Liver (tissue), 3 donors: Measurements from ENCODE around the gene BMAL1.

Experiments
- EGR1 ChIP-seq, 2 donors: IDR thresholded peaks; 2 replicates each; pipeline ENCODE4 v1.6.1; 2016 to 2018; ENCODE audit warnings: antibody characterized with exemption in 2 of 2, low read depth in 2 of 2
- FOXA2 ChIP-seq: IDR thresholded peaks from 2 replicates; pipeline ENCODE4 v1.6.1; 2016; ENCODE audit warnings: antibody characterized with exemption
- GABPA ChIP-seq, 2 donors: IDR thresholded peaks in 1 of 2; conservative IDR thresholded peaks in 1 of 2; 2 replicates each; pipeline ENCODE4 v1.6.1; 2016; ENCODE audit warnings: antibody characterized with exemption in 2 of 2, mild to moderate bottlenecking in 1 of 2, moderate library complexity in 1 of 2
- JUND ChIP-seq, 2 donors: IDR thresholded peaks; 2 replicates each; pipeline ENCODE4 v1.6.1; 2016; ENCODE audit warnings: antibody characterized with exemption in 2 of 2
- NR2F2 ChIP-seq: IDR thresholded peaks from 2 replicates; pipeline ENCODE4 v1.6.1; 2016; ENCODE audit warnings: antibody characterized with exemption
- RAD21 ChIP-seq, 2 donors: IDR thresholded peaks; 2 replicates each; pipeline ENCODE4 v1.6.1; 2016; ENCODE audit warnings: antibody characterized with exemption in 2 of 2, mild to moderate bottlenecking in 2 of 2
- RXRA ChIP-seq, 2 donors: IDR thresholded peaks; 2 replicates each; pipeline ENCODE4 v1.6.1; 2017 to 2018; ENCODE audit warnings: antibody characterized with exemption in 2 of 2, mild to moderate bottlenecking in 1 of 2
- SP1 ChIP-seq: IDR thresholded peaks from 2 replicates; pipeline ENCODE4 v1.6.1; 2018; ENCODE audit warnings: antibody characterized with exemption, mild to moderate bottlenecking
- TAF1 ChIP-seq: conservative IDR thresholded peaks from 2 replicates; pipeline ENCODE4 v1.6.1; 2016; ENCODE audit warnings: antibody characterized with exemption, mild to moderate bottlenecking
- YY1 ChIP-seq: IDR thresholded peaks from 2 replicates; pipeline ENCODE4 v1.6.1; 2016; ENCODE audit warnings: antibody characterized with exemption, mild to moderate bottlenecking
- TF ChIP-seq, protein P1 (sequence below): fragments of 150-350 bp; IDR thresholded peaks from 2 replicates; pipeline ENCODE4 v1.5.1; 2017; ENCODE audit warnings: improper control_type of control experiment, low read depth, low read length; ENCODE audit not compliant: missing input control
- TF ChIP-seq, protein P2 (sequence below): IDR thresholded peaks from 2 replicates; pipeline ENCODE4 v1.6.1; 2016; ENCODE audit warnings: antibody characterized with exemption
- TF ChIP-seq, protein P3 (sequence below): IDR thresholded peaks from 2 replicates; pipeline ENCODE4 v1.6.1; 2016; ENCODE audit warnings: antibody characterized with exemption, mild to moderate bottlenecking
- TF ChIP-seq, protein P4 (sequence below): IDR thresholded peaks from 2 replicates; pipeline ENCODE4 v1.6.1; 2016; ENCODE audit warnings: antibody characterized with exemption
- donor health status: healthy.
- donor health status: healthy.

DNA sequence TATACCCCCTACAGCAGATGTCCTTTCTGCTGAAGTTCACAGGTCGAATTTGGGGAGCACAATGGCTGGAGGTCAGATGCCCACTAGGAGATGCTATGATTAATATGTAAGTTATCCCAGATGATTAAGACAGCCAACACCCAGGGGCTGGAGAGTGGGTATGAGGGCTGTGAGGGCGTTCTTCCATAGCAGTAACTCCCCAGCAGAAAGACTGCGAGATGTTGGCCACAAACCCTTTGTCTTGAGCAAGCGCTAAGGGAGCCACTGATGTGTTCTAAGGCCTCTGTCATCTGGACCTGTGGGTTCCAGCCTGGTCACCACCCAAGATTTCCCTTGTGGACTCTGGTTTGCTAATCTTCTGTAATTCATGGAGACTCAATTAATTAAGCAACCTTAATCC lies 77.6 kb downstream of the BMAL1 start:
- TF ChIP-seq, protein P1, sequence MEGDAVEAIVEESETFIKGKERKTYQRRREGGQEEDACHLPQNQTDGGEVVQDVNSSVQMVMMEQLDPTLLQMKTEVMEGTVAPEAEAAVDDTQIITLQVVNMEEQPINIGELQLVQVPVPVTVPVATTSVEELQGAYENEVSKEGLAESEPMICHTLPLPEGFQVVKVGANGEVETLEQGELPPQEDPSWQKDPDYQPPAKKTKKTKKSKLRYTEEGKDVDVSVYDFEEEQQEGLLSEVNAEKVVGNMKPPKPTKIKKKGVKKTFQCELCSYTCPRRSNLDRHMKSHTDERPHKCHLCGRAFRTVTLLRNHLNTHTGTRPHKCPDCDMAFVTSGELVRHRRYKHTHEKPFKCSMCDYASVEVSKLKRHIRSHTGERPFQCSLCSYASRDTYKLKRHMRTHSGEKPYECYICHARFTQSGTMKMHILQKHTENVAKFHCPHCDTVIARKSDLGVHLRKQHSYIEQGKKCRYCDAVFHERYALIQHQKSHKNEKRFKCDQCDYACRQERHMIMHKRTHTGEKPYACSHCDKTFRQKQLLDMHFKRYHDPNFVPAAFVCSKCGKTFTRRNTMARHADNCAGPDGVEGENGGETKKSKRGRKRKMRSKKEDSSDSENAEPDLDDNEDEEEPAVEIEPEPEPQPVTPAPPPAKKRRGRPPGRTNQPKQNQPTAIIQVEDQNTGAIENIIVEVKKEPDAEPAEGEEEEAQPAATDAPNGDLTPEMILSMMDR, result no peak
- TF ChIP-seq RAD21 (IDR thresholded peaks at IDR 0.05), result no peak
- no peak for TF ChIP-seq SP1
- no peak for TF ChIP-seq FOXA2
- TF ChIP-seq, protein P2, sequence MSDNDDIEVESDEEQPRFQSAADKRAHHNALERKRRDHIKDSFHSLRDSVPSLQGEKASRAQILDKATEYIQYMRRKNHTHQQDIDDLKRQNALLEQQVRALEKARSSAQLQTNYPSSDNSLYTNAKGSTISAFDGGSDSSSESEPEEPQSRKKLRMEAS, result no peak
- TF ChIP-seq, protein P3, sequence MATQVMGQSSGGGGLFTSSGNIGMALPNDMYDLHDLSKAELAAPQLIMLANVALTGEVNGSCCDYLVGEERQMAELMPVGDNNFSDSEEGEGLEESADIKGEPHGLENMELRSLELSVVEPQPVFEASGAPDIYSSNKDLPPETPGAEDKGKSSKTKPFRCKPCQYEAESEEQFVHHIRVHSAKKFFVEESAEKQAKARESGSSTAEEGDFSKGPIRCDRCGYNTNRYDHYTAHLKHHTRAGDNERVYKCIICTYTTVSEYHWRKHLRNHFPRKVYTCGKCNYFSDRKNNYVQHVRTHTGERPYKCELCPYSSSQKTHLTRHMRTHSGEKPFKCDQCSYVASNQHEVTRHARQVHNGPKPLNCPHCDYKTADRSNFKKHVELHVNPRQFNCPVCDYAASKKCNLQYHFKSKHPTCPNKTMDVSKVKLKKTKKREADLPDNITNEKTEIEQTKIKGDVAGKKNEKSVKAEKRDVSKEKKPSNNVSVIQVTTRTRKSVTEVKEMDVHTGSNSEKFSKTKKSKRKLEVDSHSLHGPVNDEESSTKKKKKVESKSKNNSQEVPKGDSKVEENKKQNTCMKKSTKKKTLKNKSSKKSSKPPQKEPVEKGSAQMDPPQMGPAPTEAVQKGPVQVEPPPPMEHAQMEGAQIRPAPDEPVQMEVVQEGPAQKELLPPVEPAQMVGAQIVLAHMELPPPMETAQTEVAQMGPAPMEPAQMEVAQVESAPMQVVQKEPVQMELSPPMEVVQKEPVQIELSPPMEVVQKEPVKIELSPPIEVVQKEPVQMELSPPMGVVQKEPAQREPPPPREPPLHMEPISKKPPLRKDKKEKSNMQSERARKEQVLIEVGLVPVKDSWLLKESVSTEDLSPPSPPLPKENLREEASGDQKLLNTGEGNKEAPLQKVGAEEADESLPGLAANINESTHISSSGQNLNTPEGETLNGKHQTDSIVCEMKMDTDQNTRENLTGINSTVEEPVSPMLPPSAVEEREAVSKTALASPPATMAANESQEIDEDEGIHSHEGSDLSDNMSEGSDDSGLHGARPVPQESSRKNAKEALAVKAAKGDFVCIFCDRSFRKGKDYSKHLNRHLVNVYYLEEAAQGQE, result no peak
- TF ChIP-seq NR2F2, result no peak
- TF ChIP-seq YY1, result no peak
- no peak for TF ChIP-seq TAF1
- TF ChIP-seq RXRA (IDR thresholded peaks at IDR 0.05), result no peak
- no peak for TF ChIP-seq JUND (IDR thresholded peaks at IDR 0.05)
- TF ChIP-seq GABPA (IDR thresholded peaks at IDR 0.05 in 1 of 2, conservative IDR thresholded peaks at IDR 0.05 in 1 of 2), result no peak
- TF ChIP-seq, protein P4, sequence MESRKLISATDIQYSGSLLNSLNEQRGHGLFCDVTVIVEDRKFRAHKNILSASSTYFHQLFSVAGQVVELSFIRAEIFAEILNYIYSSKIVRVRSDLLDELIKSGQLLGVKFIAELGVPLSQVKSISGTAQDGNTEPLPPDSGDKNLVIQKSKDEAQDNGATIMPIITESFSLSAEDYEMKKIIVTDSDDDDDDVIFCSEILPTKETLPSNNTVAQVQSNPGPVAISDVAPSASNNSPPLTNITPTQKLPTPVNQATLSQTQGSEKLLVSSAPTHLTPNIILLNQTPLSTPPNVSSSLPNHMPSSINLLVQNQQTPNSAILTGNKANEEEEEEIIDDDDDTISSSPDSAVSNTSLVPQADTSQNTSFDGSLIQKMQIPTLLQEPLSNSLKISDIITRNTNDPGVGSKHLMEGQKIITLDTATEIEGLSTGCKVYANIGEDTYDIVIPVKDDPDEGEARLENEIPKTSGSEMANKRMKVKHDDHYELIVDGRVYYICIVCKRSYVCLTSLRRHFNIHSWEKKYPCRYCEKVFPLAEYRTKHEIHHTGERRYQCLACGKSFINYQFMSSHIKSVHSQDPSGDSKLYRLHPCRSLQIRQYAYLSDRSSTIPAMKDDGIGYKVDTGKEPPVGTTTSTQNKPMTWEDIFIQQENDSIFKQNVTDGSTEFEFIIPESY, result no peak
- no peak for TF ChIP-seq EGR1 (IDR thresholded peaks at IDR 0.05; ENCODE audit: low read depth in 2 of 2)
